GM19238 (cell line): ENCODE measurements around the gene CMTM7.
"Not testable (repeated sequence)": the region's sequence is repeated elsewhere in the genome, so short reads cannot be mapped to it uniquely, and the experiment has no call there.

Experiments
- DNase-seq: peaks from one replicate; pipeline ENCODE4 v3.0.0; 2011; ENCODE audit warnings: low spot score; ENCODE audit not compliant: insufficient read length

CMTM7 gene

DNA sequence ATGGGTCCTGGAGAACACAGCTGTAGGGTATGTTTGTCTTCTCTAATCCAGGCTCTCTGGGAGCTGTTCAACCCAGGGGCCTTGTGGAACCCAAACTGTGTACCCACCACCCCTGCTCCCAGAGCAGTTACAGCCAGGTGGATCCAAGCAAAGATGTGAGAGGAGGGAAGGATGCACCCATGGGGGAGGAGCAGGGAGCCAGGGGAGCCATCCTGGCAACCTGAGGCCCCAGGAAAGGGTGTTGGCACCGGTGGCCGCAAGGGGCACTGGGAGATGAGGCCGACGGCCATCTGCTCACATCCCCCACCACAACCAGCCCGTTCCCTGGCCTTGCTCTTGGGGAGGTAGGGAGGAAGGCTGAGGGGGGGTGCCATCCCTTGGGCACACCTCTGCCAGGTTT is 67.8 kb downstream of the CMTM7 start:
- DNase-seq = no peak

DNA sequence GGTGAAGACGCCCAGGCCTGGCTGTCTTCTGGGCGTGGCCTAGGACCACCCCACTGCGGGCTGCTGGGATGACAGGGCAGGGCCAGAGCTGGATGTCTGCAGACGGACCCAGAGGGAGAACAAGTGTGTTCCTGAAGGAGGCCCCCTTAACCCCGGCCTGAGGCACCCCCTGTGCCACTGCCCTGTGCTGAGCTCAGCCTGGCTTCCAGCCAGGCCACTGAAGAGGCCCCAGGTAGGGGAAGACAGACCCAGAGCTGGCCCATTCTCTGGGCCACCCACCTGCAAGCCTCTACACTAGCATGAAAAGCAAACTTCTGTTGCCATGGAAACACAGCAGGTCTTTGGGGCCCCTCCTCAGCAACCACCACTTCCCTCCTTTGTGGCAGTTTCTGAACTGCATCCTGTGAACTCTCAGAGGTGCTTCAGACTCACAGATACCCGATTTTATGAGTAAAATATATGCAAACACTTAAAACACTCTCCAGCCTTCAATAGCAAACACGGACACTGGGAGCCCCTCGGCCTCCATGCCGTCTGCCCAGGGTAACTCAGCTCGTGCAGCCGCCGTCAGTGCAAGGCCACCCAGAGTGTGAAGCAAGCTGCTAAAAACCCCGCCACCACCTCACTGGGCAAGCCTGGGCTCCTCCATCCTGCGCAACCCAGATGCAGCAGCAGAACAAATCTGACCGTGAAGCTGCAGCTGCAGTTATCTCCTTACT is 68.5 kb downstream of the CMTM7 start:
- peak; percentile 53 for DNase-seq

DNA sequence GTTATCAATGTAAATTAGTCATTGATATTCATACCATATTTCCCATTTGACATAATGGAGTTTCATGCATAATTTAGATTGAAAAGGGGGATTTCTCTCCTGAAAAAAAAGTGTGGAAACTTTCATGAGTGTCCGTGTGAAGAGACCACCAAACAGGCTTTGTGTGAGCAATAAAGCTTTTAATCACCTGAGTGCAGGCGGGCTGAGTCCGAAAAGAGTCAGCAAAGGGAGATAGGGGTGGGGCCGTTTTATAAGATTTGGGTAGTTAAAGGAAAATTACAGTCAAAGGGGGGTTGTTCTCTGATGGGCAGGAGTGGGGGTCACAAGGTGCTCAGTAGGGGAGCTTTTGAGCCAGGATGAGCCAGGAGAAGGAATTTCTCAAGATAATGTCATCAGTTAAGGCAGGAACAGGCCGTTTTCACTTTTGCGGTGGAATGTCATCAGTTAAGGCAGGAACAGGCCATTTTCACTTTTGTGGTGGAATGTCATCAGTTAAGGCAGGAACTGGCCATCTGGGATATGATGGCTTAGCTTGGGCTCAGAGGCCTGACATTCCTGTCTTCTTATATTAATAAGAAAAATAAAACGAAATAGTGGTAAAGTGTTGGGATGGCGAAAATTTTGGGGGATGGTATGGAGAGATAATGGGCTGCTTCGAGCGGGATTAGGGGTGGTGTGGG is 69.3 kb downstream of the CMTM7 start:
- not testable (repeated sequence) for DNase-seq

DNA sequence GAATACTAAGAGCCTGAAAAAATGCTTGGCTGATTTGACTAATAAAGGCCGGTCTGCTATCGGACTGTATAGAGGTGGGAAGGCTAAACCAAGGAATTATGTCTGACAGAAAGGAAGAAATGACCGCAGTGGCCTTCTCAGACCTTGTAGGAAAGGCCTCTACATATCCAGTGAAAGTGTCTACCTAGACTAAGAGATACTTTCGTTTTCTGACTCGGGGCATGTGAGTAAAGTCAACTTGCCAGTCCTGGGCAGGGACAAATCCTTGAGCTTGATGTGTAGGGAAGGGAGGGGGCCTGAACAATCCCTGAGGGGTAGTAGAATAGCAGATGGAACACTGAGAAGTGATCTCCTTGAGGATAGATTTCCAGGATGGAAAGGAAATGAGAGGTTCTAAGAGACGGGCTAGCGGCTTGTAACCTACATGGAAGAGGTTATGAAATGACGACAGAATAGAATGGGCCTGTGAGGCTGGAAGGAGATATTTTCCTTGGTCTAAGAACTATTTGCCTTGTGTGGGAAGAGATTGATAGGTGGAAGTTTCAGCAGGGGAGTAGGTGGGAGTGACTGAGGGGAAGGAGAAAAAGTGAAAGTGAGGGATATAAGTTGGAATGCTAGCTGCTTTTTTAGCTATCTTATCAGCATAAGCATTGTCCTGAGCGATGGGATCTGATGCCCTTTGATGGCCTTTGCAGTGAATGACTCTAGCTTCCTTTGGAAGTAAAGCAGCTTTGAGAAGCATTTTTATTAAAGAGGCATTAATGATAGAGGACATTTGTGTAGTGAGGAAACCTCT is 70.7 kb downstream of the CMTM7 start:
- DNase-seq = not testable (repeated sequence)

DNA sequence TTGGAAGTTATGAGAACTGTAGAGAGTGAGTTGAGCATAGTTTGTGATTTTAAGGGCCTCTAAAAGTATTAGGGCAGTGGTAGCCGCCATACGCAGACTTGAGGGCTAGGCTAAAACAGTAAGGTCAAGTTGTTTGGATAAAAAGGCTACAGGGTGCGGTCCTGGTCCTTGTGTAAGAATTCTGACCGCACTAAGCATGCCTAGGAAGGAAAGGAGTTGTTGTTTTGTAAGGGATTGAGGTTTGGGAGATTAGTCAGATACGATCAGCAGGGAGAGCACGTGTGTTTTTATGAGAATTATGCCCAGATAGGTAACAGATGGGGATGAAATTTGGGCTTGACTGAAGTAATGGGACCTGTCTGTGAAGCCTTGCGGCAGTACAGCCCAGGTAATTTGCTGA is 71.8 kb downstream of the CMTM7 start:
- DNase-seq = not testable (repeated sequence)

DNA sequence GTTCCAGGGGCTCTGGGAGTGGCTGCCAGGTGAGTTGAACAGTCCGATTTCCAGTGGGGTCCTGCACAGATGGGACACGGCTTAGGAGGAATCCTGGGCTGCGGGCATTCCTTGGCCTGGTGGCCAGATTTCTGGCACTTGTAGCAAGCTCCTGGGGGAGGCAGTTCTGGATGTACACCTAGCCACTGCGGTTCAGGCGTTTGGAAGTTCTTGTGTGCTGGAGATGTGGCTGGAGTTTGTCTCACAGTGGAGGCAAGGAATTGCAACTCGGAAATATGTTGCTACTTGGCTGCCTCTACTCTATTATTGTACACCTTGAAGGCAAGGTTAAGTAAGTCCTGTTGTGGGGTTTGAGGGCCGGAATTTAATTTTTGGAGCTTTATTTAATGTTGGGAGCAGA is 73.1 kb downstream of the CMTM7 start:
- not testable (repeated sequence) for DNase-seq

DNA sequence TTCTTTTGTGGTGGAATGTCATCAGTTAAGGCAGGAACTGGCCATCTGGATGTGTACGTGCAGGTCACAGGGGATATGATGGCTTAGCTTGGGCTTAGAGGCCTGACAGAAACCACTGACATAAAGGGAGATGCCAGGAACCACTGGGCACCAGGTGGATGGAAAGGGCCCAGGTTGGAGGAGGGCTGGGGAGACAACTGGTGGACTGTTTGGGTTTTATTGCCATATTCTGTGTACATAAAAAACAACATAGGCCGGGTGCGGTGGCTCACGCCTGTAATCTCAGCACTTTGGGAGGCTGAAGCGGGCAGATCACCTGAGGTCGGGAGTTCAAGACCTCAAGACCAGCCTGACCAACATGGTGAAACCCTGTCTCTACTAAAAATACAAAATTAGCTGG is 75.2 kb downstream of the CMTM7 start:
- not testable (repeated sequence) for DNase-seq

DNA sequence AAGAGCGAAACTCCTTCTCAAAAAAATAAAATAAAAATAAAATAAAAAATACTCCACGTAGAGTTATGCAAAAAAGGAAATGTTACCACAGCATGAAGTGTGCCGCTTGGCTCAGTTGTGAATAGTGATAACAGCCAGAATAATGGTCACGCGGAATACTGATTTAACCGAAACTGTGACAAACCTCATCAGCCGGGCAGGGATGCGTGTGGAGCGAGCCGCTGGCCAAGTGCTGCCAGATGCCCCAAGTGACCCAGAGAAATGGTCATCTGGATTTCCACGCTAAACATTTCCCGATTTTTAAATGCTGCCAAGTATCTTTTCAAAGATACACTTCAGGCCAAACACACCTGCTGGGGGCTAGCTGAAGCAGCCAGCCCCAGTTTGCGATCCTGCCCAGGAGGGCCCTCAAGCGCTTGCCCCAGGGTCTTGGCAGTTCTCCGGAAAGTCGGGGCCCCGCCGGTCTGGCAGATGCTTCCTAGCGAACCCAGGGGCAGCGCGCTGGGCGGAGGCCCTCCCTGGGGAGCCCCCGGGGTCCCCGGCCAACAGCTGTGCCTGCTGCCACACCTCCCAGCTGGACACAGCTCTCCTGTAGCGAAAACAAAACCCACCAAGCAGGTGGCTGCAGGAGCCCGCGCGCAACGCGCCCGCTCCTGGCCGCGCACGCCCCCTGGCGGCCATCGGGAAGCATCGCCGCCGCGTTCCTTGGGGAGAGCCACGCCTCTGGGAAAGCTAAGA is 75.8 kb downstream of the CMTM7 start:
- peak; percentile 82 for DNase-seq

DNA sequence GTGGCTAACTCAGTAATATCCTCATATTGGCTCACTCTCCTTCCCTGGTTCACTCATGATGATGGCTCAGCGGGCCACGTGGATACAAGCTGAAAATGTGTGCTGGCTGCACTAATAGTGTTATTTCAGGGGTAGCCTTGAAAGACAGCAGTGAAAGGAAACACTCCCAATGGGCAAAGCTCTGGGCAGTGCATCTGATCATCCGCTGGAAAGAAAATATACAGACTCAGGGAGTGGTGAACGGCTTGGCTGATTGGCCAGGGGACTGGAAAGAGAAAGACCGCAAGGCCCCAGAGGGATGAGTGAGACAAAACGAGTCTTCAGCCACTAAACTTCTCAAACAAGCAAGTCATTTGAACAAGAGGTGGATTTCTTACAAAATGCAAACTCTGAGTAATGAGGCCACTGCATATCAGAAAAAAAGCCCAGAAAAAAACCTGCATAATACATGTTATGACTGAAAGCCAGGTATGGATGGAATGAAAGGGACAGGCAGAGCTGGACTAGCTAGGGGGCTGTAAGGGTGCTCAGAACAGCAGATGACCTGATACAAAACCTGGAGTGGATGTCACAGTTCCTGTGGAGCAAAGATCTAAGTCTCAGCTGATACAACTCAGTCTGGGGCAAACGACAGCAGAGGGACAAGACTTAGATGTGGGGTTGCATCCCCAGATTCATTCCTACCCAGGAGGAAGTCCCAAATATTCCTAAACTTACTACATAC is 77.7 kb downstream of the CMTM7 start:
- DNase-seq = no peak

DNA sequence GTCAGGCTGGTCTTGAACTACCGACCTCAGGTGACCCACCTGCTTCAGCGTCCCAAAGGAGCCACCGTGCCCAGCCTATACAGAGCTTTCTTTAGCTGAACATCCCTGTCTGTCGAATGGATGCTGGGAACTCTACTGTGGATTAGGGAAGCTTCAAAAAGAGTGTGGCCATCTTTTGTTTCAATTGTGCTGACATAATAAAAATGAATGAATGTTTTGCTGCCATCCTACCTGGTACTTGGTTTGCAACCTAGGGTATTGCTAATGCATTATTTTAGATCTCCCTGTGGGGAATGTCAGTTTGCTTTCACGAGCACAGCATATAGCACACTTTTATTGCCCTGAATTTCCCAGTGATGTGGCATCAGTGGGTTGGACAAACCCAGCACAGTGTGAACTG is 78.7 kb downstream of the CMTM7 start:
- DNase-seq = no peak

DNA sequence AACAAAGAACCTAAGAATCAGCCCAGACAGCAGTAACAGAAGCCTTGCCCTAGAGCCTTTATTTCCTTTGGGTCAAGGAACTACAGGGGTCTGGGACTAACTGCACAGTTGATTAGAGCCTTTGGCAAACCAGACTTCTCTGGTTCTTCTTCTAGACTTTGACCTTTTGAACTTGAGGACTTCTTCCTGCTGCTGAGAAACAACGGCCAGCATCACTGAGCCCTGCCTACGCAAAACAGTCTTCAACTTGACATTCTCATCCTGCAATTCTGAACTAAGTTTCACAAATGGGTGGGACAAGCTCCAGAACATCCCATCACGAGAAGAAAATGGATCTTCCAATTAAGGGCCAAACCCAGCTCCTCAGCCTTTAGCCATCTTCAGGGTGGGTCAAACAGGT is 79.6 kb downstream of the CMTM7 start:
- DNase-seq = no peak

DNA sequence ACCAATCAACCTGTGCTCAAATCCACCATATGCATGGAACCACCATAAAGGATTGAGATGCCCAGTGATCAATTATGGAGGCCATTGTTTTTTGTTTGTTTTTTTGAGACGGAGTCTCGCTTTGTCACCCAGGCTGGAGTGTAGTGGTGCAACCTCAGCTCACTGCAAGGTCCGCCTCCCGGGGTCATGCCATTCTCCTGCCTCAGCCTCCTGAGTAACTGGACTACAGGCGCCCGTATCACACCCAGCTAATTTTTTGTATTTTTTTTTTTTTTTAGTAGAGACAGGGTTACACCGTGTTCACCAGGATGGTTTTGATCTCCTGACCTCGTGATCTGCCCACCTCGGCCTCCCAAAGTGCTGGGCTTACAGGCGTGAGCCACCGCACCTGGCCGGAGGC is 80.5 kb downstream of the CMTM7 start:
- not testable (repeated sequence) for DNase-seq

DNA sequence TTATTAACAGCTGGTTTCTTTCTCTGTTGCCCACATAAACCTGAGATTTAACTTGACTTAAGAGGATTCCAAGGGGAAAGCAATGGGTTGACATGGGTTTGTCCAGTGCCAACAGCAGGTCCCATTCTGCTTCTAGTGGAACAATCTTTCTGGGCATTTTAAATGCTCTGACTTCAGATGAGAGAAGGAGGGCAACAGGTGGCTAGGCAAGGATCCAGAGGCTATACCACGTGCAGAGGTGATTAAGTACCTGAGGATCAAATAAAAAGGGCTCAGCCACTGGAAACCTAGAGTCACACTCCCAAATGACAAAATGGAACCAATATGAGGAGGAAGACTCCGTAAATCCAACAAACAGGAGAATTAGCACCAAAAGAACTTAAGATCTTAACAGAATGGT is 82.5 kb downstream of the CMTM7 start:
- no peak for DNase-seq

DNA sequence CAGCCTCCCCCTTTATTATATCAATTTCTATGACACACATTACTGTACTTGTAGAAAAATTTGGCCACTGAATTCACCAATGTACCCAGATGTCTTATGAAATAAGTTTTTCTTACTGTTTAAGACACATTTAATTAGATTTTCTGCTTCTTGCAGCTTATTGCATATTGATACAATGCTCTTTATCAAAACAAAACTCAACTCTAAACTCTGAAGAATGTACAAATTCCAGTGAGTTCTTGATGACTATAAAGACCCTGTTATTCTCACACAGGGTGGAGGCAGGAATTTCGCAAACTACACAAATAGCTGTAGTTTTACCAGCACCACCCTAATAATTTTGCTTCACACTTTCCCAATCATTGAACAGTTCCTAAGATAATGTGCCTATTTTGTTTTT is 89.0 kb downstream of the CMTM7 start:
- no peak for DNase-seq

DNA sequence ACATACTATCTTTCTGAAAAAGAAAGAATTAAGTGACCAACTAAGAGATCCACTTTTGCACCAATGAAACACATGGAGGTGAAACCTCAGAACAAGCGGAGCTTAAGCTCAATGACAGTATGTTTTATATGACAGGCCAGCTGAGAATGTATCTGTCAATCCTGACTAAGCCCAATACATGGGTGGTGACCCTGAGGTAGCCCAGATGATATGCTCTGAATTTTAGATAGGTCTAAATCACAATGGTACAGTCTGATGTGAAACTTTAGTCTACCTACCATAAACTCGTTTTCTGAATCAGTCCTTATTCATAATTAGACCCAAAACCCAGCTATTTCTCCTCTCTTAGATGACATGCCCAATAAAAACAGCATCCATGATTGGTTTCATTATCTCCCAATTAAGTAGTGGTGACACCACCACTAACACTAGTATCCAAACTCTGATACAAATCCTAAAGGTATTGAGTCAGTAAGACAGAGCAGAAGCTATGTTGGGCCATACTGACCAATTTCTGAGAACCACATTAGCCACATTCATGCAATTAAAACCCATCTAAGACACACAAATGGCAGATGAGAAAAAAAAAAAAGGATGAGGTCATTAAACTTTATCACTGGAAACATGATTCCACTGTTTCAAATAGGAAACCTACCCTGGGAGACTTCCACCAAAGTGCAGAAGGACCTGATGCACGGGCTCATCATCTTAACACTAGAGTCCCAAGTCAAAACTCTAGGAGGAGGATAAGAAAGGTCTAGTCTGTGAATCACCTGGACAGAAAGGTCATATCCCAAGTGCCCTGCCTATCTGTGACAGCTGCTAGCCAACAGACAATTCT is 90.4 kb downstream of the CMTM7 start:
- DNase-seq = no peak

DNA sequence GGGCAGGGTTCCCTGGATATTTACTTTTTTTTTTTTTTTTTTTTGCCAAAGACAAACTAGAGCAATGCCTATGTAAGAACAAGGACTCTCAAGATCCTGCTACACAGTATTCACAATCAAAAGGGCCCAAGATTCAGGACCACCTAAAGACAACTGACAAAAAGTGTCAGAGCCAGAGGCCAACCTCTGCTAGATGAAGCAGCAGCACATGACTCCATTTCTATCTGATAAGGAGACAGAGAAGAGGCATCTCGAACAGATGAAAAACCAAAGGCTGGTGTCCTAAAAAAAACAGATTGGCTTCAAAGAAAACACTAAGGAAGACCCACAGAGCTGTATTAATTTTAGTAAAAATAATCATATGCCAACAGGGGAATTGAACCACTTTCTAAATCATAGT is 91.0 kb downstream of the CMTM7 start:
- DNase-seq = no peak

DNA sequence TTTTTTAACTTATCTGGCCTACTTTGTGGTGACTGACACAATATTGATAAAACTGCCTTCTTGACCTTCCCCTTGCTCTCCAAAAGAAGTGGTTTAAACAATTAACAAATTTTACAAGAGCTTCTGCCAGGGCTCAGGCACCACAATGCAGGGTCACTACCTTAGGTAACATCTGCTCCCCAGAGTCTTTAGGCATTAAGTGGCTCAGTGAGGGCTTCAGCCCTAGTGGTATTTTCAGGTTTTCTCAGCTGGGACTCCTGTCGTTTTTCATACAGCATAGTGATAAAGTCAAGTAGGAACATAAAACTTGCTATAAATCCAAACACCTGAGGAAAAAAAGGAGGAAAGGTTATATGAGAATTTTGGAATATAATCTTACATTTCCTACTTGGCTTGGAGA is 92.1 kb downstream of the CMTM7 start:
- no peak for DNase-seq

DNA sequence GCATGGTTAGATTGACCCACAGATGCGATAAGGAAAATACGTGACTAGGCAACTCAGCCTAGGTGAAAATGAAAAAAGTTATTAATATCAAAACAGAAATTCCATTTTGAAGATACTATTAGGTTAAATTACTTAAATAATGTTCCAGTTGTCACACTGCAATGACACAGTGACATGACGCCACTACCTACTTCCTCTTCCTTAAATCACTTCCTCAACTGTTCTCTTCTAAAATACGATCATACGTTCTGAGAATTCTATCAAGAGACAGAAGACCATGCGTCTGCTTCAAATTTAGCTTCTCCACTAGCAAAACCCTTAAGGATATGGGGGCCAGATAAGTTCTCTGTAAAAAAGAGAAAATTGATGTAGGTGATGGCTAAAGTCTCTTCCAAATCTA is 92.8 kb downstream of the CMTM7 start:
- no peak for DNase-seq

DNA sequence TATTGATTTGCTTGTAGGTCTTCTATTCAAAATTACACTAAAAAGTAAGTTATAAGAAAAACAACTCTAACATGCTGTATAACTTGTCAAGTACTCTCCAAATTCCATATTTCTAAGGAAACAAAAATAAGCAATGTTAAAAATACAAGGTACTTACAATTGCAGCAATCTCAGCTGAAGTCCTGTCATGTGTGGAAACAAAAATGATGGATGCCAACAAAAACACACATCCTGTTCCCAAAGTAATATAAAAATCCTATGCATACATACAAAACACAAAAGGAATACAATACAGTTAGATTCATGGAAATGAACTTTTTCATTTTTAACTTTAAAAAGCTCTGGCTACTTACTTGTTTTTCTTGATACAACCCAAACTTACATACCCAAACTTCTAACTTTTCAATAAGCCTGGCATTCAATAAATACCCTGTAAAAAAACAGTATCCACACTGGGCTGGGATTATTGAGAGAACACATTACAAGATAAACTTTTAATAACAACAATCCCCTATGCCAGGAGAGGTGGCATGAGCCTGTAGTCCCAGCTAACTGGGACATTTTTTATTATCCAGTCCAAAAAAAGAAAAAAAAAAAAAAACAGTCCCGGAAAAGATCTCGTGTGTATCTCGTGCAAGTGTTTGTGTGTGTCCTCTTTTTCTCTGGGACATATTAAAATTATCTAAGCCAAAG is 96.3 kb downstream of the CMTM7 start:
- DNase-seq = no peak
